ENCODE data around the gene SEMA3G. TPM values are rescaled to one million over a fixed set of nuclear protein-coding genes. Genes with fewer than 3 reads are reported as not detected.

The SEMA3G gene
- total RNA-seq, 1 donor from 2014 or later, result 0.93 TPM

Other genes starting within 250 kb of the SEMA3G start
- gene ALAS1, start 246.9 kb downstream of the SEMA3G start, total RNA-seq, result 187 TPM
- not detected for gene TLR9, start 219.5 kb downstream of the SEMA3G start, total RNA-seq
- gene TWF2, start 205.9 kb downstream of the SEMA3G start, total RNA-seq, result 16.8 TPM
- 4.2 TPM for gene PPM1M, start 199.3 kb downstream of the SEMA3G start, total RNA-seq
- gene WDR82, start 166.5 kb downstream of the SEMA3G start, total RNA-seq, result 18.6 TPM
- gene GLYCTK, start 157.3 kb downstream of the SEMA3G start, total RNA-seq, result 396 TPM
- 9.6 TPM for gene DNAH1, start 128.8 kb downstream of the SEMA3G start, total RNA-seq
- 46.9 TPM for gene BAP1, start 35.1 kb downstream of the SEMA3G start, total RNA-seq
- 6.9 TPM for gene PHF7, start 34.4 kb downstream of the SEMA3G start, total RNA-seq
- gene TNNC1, start 8.9 kb upstream of the SEMA3G start, total RNA-seq, result 0.25 TPM
- 39.3 TPM for gene NISCH, start 10.5 kb upstream of the SEMA3G start, total RNA-seq
- gene STAB1, start 50.2 kb upstream of the SEMA3G start, total RNA-seq, result 71.5 TPM
- gene NT5DC2, start 88.8 kb upstream of the SEMA3G start, total RNA-seq, result 4.1 TPM
- gene UQCC5, start 91.5 kb upstream of the SEMA3G start, total RNA-seq, result 7.4 TPM
- gene PBRM1, start 240.8 kb upstream of the SEMA3G start, total RNA-seq, result 15.3 TPM
- 18.9 TPM for gene GNL3, start 240.9 kb upstream of the SEMA3G start, total RNA-seq

All from left lobe of liver (tissue), 1 donor.